Naive thymus-derived CD4-positive, alpha-beta T cell (primary cell): Measurements from ENCODE around the gene SH2D5. TPM values are rescaled to one million over a fixed set of nuclear protein-coding genes. Genes with fewer than 3 reads are reported as not detected.
A peak's percentile ranks its signal among the peaks of the same experiment; 100 is the strongest.

Experiments
- ATAC-seq: fragments of 150-1000 bp; cut with Tn5 transposase; 2 replicates; pipeline ENCODE4 v1.10.0; 2021; ENCODE audit warnings: mild to moderate bottlenecking, moderate library complexity
- CTCF ChIA-PET: fragments of 350-600 bp; sonication (Branson Sonifier 250); formaldehyde crosslinking; loops from one replicate; lab custom pipeline; 2021; ENCODE audit warnings: antibody characterized with exemption; lab: Charles Lee
- POLR2A ChIA-PET: fragments of 350-600 bp; sonication (Branson Sonifier 250); formaldehyde crosslinking; loops from one replicate; lab custom pipeline; 2021; ENCODE audit warnings: antibody characterized with exemption, inconsistent platforms; lab: Charles Lee
- DNase-seq, 9 donors: peaks; one replicate each; pipeline versions ENCODE4 v3.0.0 to v3.0.0-alpha.2; 2020 to 2022; ENCODE audit warnings: mixed read lengths in 1 of 9
- H3K27ac ChIP-seq: one replicate; pipeline ENCODE4 v1.7.0; 2013; ENCODE audit warnings: mild to moderate bottlenecking, low read depth, low read length, moderate library complexity
- H3K27me3 ChIP-seq, 2 donors: one replicate each; pipeline ENCODE4 v1.7.0; 2013; ENCODE audit warnings: low read length in 2 of 2, mild to moderate bottlenecking in 2 of 2, moderate library complexity in 2 of 2; ENCODE audit not compliant: control insufficient read depth in 2 of 2, insufficient read depth in 2 of 2
- H3K36me3 ChIP-seq, 3 experiments: 1 replicate in 2 of 3; 2 replicates in 1 of 3; pipeline ENCODE4 v1.7.0; 2013; ENCODE audit warnings: low read length in 3 of 3, mild to moderate bottlenecking in 3 of 3, moderate library complexity in 1 of 3; ENCODE audit not compliant: insufficient read depth in 3 of 3, control insufficient read depth in 2 of 3
- H3K4me1 ChIP-seq, 2 donors: one replicate each; pipeline ENCODE4 v1.7.0; 2013; ENCODE audit warnings: low read length in 2 of 2, mild to moderate bottlenecking in 2 of 2, moderate library complexity in 1 of 2; ENCODE audit not compliant: control insufficient read depth in 2 of 2, insufficient read depth in 2 of 2
- H3K4me3 ChIP-seq: 2 replicates; pipeline ENCODE4 v1.7.0; 2013; ENCODE audit warnings: mild to moderate bottlenecking, low read length
- H3K9me3 ChIP-seq, 3 experiments: 1 replicate in 2 of 3; 2 replicates in 1 of 3; pipeline ENCODE4 v1.7.0; 2013; ENCODE audit warnings: low read length in 3 of 3; ENCODE audit not compliant: control insufficient read depth in 2 of 3
- H3K27ac Mint-ChIP-seq, 9 donors: one replicate each; pipeline ENCODE4 v1.8.0; 2020 to 2022; ENCODE audit warnings: mixed read lengths in 9 of 9, mild to moderate bottlenecking in 8 of 9, moderate library complexity in 5 of 9, inconsistent platforms in 2 of 9
- H3K27me3 Mint-ChIP-seq, 5 donors: one replicate each; pipeline ENCODE4 v1.8.0; 2021 to 2022; ENCODE audit warnings: mixed read lengths in 5 of 5, mild to moderate bottlenecking in 1 of 5
- H3K36me3 Mint-ChIP-seq, 5 donors: one replicate each; pipeline ENCODE4 v1.8.0; 2020 to 2022; ENCODE audit warnings: mixed read lengths in 5 of 5, mild to moderate bottlenecking in 3 of 5, inconsistent platforms in 1 of 5
- H3K4me1 Mint-ChIP-seq, 7 donors: one replicate each; pipeline ENCODE4 v1.8.0; 2020 to 2022; ENCODE audit warnings: mixed read lengths in 7 of 7, mild to moderate bottlenecking in 3 of 7, inconsistent platforms in 1 of 7
- H3K4me3 Mint-ChIP-seq, 10 donors: one replicate each; pipeline ENCODE4 v1.8.0; 2020 to 2022; ENCODE audit warnings: mild to moderate bottlenecking in 10 of 10, mixed read lengths in 10 of 10, moderate library complexity in 6 of 10, inconsistent platforms in 2 of 10
- H3K9me3 Mint-ChIP-seq, 11 donors: one replicate each; pipeline ENCODE4 v1.8.0; 2020 to 2022; ENCODE audit warnings: mixed read lengths in 11 of 11, mild to moderate bottlenecking in 4 of 11, inconsistent platforms in 1 of 11, moderate library complexity in 1 of 11
- intact Hi-C, 2 donors: fragments of 100-400 bp; cut with micrococcal nuclease; formaldehyde crosslinking; loops; one replicate each; pipeline ENCODE4 v1.15.1; 2023
- polyA plus RNA-seq, 2 donors: library from polyadenylated mRNA; unstranded; fragments of 300-500 nt; fragmentation: Illumina TruSeq; gene quantifications; one replicate each; pipeline ENCODE4 v1.2.3, GENCODE V29; 2021
- total RNA-seq, 6 experiments: library from RNA in 5 of 6; stranded (reverse) in 5 of 6; gene quantifications; 1 replicate in 5 of 6; 2 replicates in 1 of 6; pipeline ENCODE4 v1.2.3 and lab custom pipeline; 2021 to 2026

Gene SH2D5
- total and polyA plus RNA-seq, 7 experiments from 2014 or later = 0.35 TPM; not detected in 5

- no peak overlapping the region for H3K4me3 ChIP-seq
- ChIA-PET POLR2A (no interaction called here), CTCF (no interaction called here)
- Mint-ChIP-seq H3K4me3 (peak overlapping the region in 1 of 10 donors; percentile 47), H3K27me3 (peaks cover 5 to 33% (median 17%) of the 10 kb centered on the region in 5 donors), H3K4me1 (peaks cover 0 to 6% (median 5%) of the 10 kb centered on the region in 7 donors), H3K36me3 (no peaks in the 10 kb centered on the region), H3K27ac (no peak overlapping the region), H3K9me3 (no peaks in the 10 kb centered on the region)
- no peaks in the 10 kb centered on the region for H3K27me3 ChIP-seq
- ATAC-seq = no peak
- no peak for DNase-seq
- H3K9me3 ChIP-seq = no peaks in the 10 kb centered on the region
- intact Hi-C loops = no loop called here
- H3K36me3 ChIP-seq = no peaks in the 10 kb centered on the region
- H3K27ac ChIP-seq = no peak overlapping the region
- no peaks in the 10 kb centered on the region for H3K4me1 ChIP-seq
These were observed 6.2 kb downstream of the SH2D5 start for GRCh38 chr1:20726118-20726911.

- no peaks in the 10 kb centered on the region for H3K9me3 ChIP-seq
- H3K36me3 ChIP-seq = no peaks in the 10 kb centered on the region
- CTCF ChIA-PET = no interaction called here
- peak in 1 of 9 donors; percentile 16 for DNase-seq
- Mint-ChIP-seq H3K36me3 (no peaks in the 10 kb centered on the region), H3K4me1 (peaks cover 0 to 5% (median 5%) of the 10 kb centered on the region in 7 donors), H3K4me3 (peak overlapping the region in 1 of 10 donors; percentile 16), H3K9me3 (no peaks in the 10 kb centered on the region), H3K27ac (no peak overlapping the region), H3K27me3 (peaks cover 5 to 25% (median 12%) of the 10 kb centered on the region in 5 donors)
- H3K4me3 ChIP-seq = no peak overlapping the region
- POLR2A ChIA-PET = no interaction called here
- intact Hi-C loops = no loop called here
- ATAC-seq = peak; percentile 16
- H3K4me1 ChIP-seq = no peaks in the 10 kb centered on the region
- H3K27ac ChIP-seq = no peak overlapping the region
- H3K27me3 ChIP-seq = no peaks in the 10 kb centered on the region
These were observed 7.0 kb downstream of the SH2D5 start for GRCh38 chr1:20725189-20726117.

- Mint-ChIP-seq H3K27ac (no peak overlapping the region), H3K4me3 (no peak overlapping the region), H3K27me3 (peaks cover 0 to 21% (median 7%) of the 10 kb centered on the region in 5 donors), H3K9me3 (no peaks in the 10 kb centered on the region), H3K4me1 (peaks cover 0 to 2% (median 0%) of the 10 kb centered on the region in 7 donors), H3K36me3 (no peaks in the 10 kb centered on the region)
- ChIA-PET POLR2A (no interaction called here), CTCF (no interaction called here)
- Histone ChIP-seq H3K4me1 (no peaks in the 10 kb centered on the region), H3K9me3 (no peaks in the 10 kb centered on the region), H3K4me3 (no peak overlapping the region), H3K36me3 (no peaks in the 10 kb centered on the region), H3K27me3 (no peaks in the 10 kb centered on the region), H3K27ac (no peak overlapping the region)
- ATAC-seq (no peak), DNase-seq (peak in 1 of 9 donors; percentile 15)
- intact Hi-C loops = no loop called here
These were observed 7.9 kb downstream of the SH2D5 start for GRCh38 chr1:20724364-20725188.

- H3K36me3 Mint-ChIP-seq = no peaks in the 10 kb centered on the region
- H3K36me3 ChIP-seq = no peaks in the 10 kb centered on the region
- no peaks in the 10 kb centered on the region for H3K27me3 ChIP-seq
- intact Hi-C loops = no loop called here
- DNase-seq (peak in 1 of 9 donors; percentile 12), ATAC-seq (no peak)
- no peaks in the 10 kb centered on the region for H3K9me3 ChIP-seq
- H3K4me1 ChIP-seq = no peaks in the 10 kb centered on the region
- H3K27me3 Mint-ChIP-seq = peaks cover 0 to 22% (median 8%) of the 10 kb centered on the region in 5 donors
- no peak overlapping the region for H3K27ac Mint-ChIP-seq
- ChIA-PET CTCF (no interaction called here), POLR2A (no interaction called here)
- peaks cover 0 to 2% (median 2%) of the 10 kb centered on the region in 7 donors for H3K4me1 Mint-ChIP-seq
- H3K27ac ChIP-seq = no peak overlapping the region
- no peak overlapping the region for H3K4me3 ChIP-seq
- H3K9me3 Mint-ChIP-seq = no peaks in the 10 kb centered on the region
- H3K4me3 Mint-ChIP-seq = no peak overlapping the region
These were observed 8.8 kb downstream of the SH2D5 start for GRCh38 chr1:20723537-20724363.

- Mint-ChIP-seq H3K4me3 (no peak overlapping the region), H3K36me3 (no peaks in the 10 kb centered on the region), H3K27me3 (peaks cover 0 to 22% (median 6%) of the 10 kb centered on the region in 5 donors), H3K9me3 (no peaks in the 10 kb centered on the region), H3K27ac (no peak overlapping the region), H3K4me1 (peaks cover 0 to 4% (median 3%) of the 10 kb centered on the region in 7 donors)
- ChIA-PET CTCF (no interaction called here), POLR2A (no interaction called here)
- no peaks in the 10 kb centered on the region for H3K9me3 ChIP-seq
- no peaks in the 10 kb centered on the region for H3K27me3 ChIP-seq
- ATAC-seq (no peak), DNase-seq (no peak)
- intact Hi-C loops = no loop called here
- H3K27ac ChIP-seq = no peak overlapping the region
- no peaks in the 10 kb centered on the region for H3K4me1 ChIP-seq
- H3K4me3 ChIP-seq = no peak overlapping the region
- no peaks in the 10 kb centered on the region for H3K36me3 ChIP-seq
These were observed 9.4 kb downstream of the SH2D5 start for GRCh38 chr1:20723159-20723536.
